SW480 (cell line): ENCODE results near the gene CDK10.
"Not testable (repeated sequence)": the region's sequence is repeated elsewhere in the genome, so short reads cannot be mapped to it uniquely, and the experiment has no call there.

Experiments
- DNase-seq: peaks from one replicate; pipeline ENCODE4 v3.0.0-alpha.2; 2016; ENCODE audit warnings: low spot score

CDK10 gene

GRCh38 chr16:89667633-89668032 is 18.9 kb upstream of the CDK10 start:
- no peak for DNase-seq

- no peak for DNase-seq
Measured at GRCh38 chr16:89668790-89669158, 17.7 kb upstream of the CDK10 start.

- DNase-seq = no peak
Measured at GRCh38 chr16:89669755-89670154, 16.7 kb upstream of the CDK10 start.

GRCh38 chr16:89670496-89671431 is 15.7 kb upstream of the CDK10 start:
- no peak for DNase-seq

- DNase-seq = not testable (repeated sequence)
Measured at GRCh38 chr16:89671565-89671964, 14.9 kb upstream of the CDK10 start.

- DNase-seq = no peak
Measured at GRCh38 chr16:89672177-89672941, 14.1 kb upstream of the CDK10 start.

GRCh38 chr16:89678258-89678657 is 8.2 kb upstream of the CDK10 start:
- DNase-seq = no peak

GRCh38 chr16:89685916-89686315 is 573 bp upstream of the CDK10 start:
- DNase-seq = no peak

GRCh38 chr16:89687092-89687940 is 827 bp downstream of the CDK10 start:
- peak; percentile 87 for DNase-seq

GRCh38 chr16:89688395-89688794 is 1.9 kb downstream of the CDK10 start:
- DNase-seq = no peak

- DNase-seq = no peak
Measured at GRCh38 chr16:89689142-89689541, 2.7 kb downstream of the CDK10 start.

- DNase-seq = not testable (repeated sequence)
Measured at GRCh38 chr16:89689621-89690020, 3.1 kb downstream of the CDK10 start.

GRCh38 chr16:89690392-89690901 is 4.0 kb downstream of the CDK10 start:
- no peak for DNase-seq

- no peak for DNase-seq
Measured at GRCh38 chr16:89691231-89691985, 4.9 kb downstream of the CDK10 start.

- DNase-seq = no peak
Measured at GRCh38 chr16:89691986-89692569, 5.6 kb downstream of the CDK10 start.

GRCh38 chr16:89693289-89693731 is 6.8 kb downstream of the CDK10 start:
- no peak for DNase-seq

GRCh38 chr16:89693931-89694783 is 7.7 kb downstream of the CDK10 start:
- DNase-seq = no peak

GRCh38 chr16:89694784-89695085 is 8.2 kb downstream of the CDK10 start:
- DNase-seq = peak; percentile 48

- no peak for DNase-seq
Measured at GRCh38 chr16:89695086-89695874, 8.8 kb downstream of the CDK10 start.
